WTC11 (cell line): ENCODE data around the gene PTPN13. TPM values are rescaled to one million over a fixed set of nuclear protein-coding genes. Genes with fewer than 3 reads are reported as not detected.

Experiments
- ATAC-seq: fragments of 200-7000 bp; cut with Tn5 transposase; 2 replicates; pipeline ENCODE4 v1.10.0; 2021; ENCODE audit warnings: mild to moderate bottlenecking, moderate library complexity
- CTCF ChIA-PET: fragments of 300-600 bp; sonication (Branson Sonifier 250); formaldehyde crosslinking; loops from one replicate; lab custom pipeline; 2021; ENCODE audit warnings: antibody characterized with exemption; lab: Charles Lee
- POLR2A ChIA-PET: fragments of 350-600 bp; sonication (Branson Sonifier 250); formaldehyde crosslinking; loops from one replicate; lab custom pipeline; 2021; ENCODE audit warnings: antibody characterized with exemption; lab: Charles Lee
- DNase-seq: peaks from one replicate; pipeline ENCODE4 v3.0.0; 2021; ENCODE audit warnings: low spot score
- H3K27ac Mint-ChIP-seq: 2 replicates; pipeline ENCODE4 v1.8.0; 2021; ENCODE audit warnings: mixed read lengths
- H3K27me3 Mint-ChIP-seq: 2 replicates; pipeline ENCODE4 v1.8.0; 2021; ENCODE audit warnings: low read depth, mild to moderate bottlenecking, moderate library complexity, mixed read lengths
- H3K36me3 Mint-ChIP-seq: 2 replicates; pipeline ENCODE4 v1.8.0; 2021; ENCODE audit warnings: mixed read lengths
- H3K4me1 Mint-ChIP-seq: 2 replicates; pipeline ENCODE4 v1.8.0; 2022; ENCODE audit warnings: mixed read lengths
- H3K4me3 Mint-ChIP-seq: 2 replicates; pipeline ENCODE4 v1.8.0; 2021; ENCODE audit warnings: mild to moderate bottlenecking, moderate library complexity, mixed read lengths
- H3K9me3 Mint-ChIP-seq: 2 replicates; pipeline ENCODE4 v1.8.0; 2021; ENCODE audit warnings: mixed read lengths
- CREB1 ChIP-seq: sonication (generic); formaldehyde crosslinking; IDR thresholded peaks from 2 replicates; pipeline ENCODE4 v1.8.0; 2023; ENCODE audit warnings: mild to moderate bottlenecking, missing genetic modification reagents
- ELF4 ChIP-seq: sonication (generic); formaldehyde crosslinking; IDR thresholded peaks from 2 replicates; pipeline ENCODE4 v1.8.1; 2022; ENCODE audit warnings: low read depth, mild to moderate bottlenecking, moderate library complexity, missing genetic modification reagents
- FOXK1 ChIP-seq: sonication (generic); formaldehyde crosslinking; IDR thresholded peaks from 2 replicates; pipeline ENCODE4 v1.8.0; 2022; ENCODE audit warnings: mild to moderate bottlenecking, moderate library complexity, missing genetic modification reagents
- FOXP1 ChIP-seq: sonication (generic); formaldehyde crosslinking; IDR thresholded peaks from 2 replicates; pipeline ENCODE4 v1.8.0; 2022; ENCODE audit warnings: missing genetic modification reagents, mild to moderate bottlenecking, moderate library complexity, borderline replicate concordance
- GRHL2 ChIP-seq: fragments of 250-450 bp; sonication (Bioruptor Pico); IDR thresholded peaks from 2 replicates; pipeline ENCODE4 v1.8.0; 2022; ENCODE audit warnings: mild to moderate bottlenecking, moderate library complexity; ENCODE audit not compliant: insufficient replicate concordance, severe bottlenecking
- IRF1 ChIP-seq: sonication (generic); formaldehyde crosslinking; IDR thresholded peaks from 2 replicates; pipeline ENCODE4 v1.8.0; 2023; ENCODE audit warnings: missing genetic modification reagents
- JAZF1 ChIP-seq: fragments of 250-450 bp; sonication (Bioruptor Pico); IDR thresholded peaks from 2 replicates; pipeline ENCODE4 v1.9.0; 2021; ENCODE audit warnings: moderate library complexity, mild to moderate bottlenecking, inconsistent platforms
- JUN ChIP-seq: sonication (generic); formaldehyde crosslinking; IDR thresholded peaks from 2 replicates; pipeline ENCODE4 v1.8.0; 2023; ENCODE audit warnings: mild to moderate bottlenecking, missing genetic modification reagents
- MYBL2 ChIP-seq: sonication (generic); formaldehyde crosslinking; IDR thresholded peaks from 2 replicates; pipeline ENCODE4 v1.8.1; 2023; ENCODE audit warnings: mild to moderate bottlenecking, moderate library complexity, missing genetic modification reagents
- NFYB ChIP-seq: sonication (generic); formaldehyde crosslinking; conservative IDR thresholded peaks from 2 replicates; pipeline ENCODE4 v1.8.0; 2022; ENCODE audit warnings: low read depth, missing genetic modification reagents
- TCF7 ChIP-seq: sonication (generic); formaldehyde crosslinking; IDR thresholded peaks from 2 replicates; pipeline ENCODE4 v1.8.0; 2022; ENCODE audit warnings: mild to moderate bottlenecking, low read depth, missing genetic modification reagents, moderate library complexity
- TEAD1 ChIP-seq: sonication (generic); formaldehyde crosslinking; IDR thresholded peaks from 2 replicates; pipeline ENCODE4 v1.8.0; 2022; ENCODE audit warnings: mild to moderate bottlenecking, missing genetic modification reagents
- ZNF138 ChIP-seq: sonication (generic); formaldehyde crosslinking; conservative IDR thresholded peaks from 2 replicates; pipeline ENCODE4 v1.8.1; 2022; ENCODE audit warnings: mild to moderate bottlenecking, moderate library complexity, missing genetic modification reagents
- ZNF232 ChIP-seq: sonication (generic); formaldehyde crosslinking; IDR thresholded peaks from 2 replicates; pipeline ENCODE4 v1.8.0; 2022; ENCODE audit warnings: mild to moderate bottlenecking, missing genetic modification reagents
- ZNF416 ChIP-seq: fragments of 250-450 bp; sonication (Bioruptor Pico); IDR thresholded peaks from 2 replicates; pipeline ENCODE4 v1.9.0; 2021; ENCODE audit warnings: mild to moderate bottlenecking, inconsistent platforms
- total RNA-seq: library from RNA; stranded (reverse); gene quantifications from 3 replicates; pipeline ENCODE4 v1.2.3, GENCODE V29; 2021
- TF ChIP-seq, protein P1 (sequence below): sonication (generic); formaldehyde crosslinking; IDR thresholded peaks from 2 replicates; pipeline ENCODE4 v1.8.1; 2023; ENCODE audit warnings: mild to moderate bottlenecking, missing genetic modification reagents, moderate library complexity
- TF ChIP-seq, protein P2 (sequence below): fragments of 250-450 bp; sonication (Bioruptor Pico); IDR thresholded peaks from 2 replicates; pipeline ENCODE4 v1.9.0; 2021; ENCODE audit warnings: mild to moderate bottlenecking
- TF ChIP-seq, protein P3 (sequence below): fragments of 250-450 bp; sonication (Bioruptor Pico); IDR thresholded peaks from 2 replicates; pipeline ENCODE4 v1.9.0; 2021; ENCODE audit warnings: moderate library complexity, mild to moderate bottlenecking, inconsistent platforms, borderline replicate concordance
- TF ChIP-seq, protein P4 (sequence below): sonication (generic); formaldehyde crosslinking; IDR thresholded peaks from 2 replicates; pipeline ENCODE4 v1.8.0; 2022; ENCODE audit warnings: mild to moderate bottlenecking, missing genetic modification reagents
- TF ChIP-seq, protein P5 (sequence below): sonication (generic); formaldehyde crosslinking; IDR thresholded peaks from 2 replicates; pipeline ENCODE4 v1.8.1; 2023; ENCODE audit warnings: mild to moderate bottlenecking, moderate library complexity, missing genetic modification reagents

The PTPN13 gene
- total RNA-seq, 1 experiment from 2014 or later = 49.7 TPM

GRCh38 chr4:86664959-86665358, 70.8 kb downstream of the PTPN13 start:
- H3K27ac Mint-ChIP-seq = no peak overlapping the region
- H3K4me3 Mint-ChIP-seq = no peak overlapping the region
- ChIA-PET POLR2A (no interaction called here), CTCF (no interaction called here)
- H3K36me3 Mint-ChIP-seq = no peaks in the 10 kb centered on the region
- H3K9me3 Mint-ChIP-seq = no peaks in the 10 kb centered on the region
- no peaks in the 10 kb centered on the region for H3K27me3 Mint-ChIP-seq
- TF ChIP-seq, protein P1, sequence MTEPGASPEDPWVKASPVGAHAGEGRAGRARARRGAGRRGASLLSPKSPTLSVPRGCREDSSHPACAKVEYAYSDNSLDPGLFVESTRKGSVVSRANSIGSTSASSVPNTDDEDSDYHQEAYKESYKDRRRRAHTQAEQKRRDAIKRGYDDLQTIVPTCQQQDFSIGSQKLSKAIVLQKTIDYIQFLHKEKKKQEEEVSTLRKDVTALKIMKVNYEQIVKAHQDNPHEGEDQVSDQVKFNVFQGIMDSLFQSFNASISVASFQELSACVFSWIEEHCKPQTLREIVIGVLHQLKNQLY (CRISPR knock-in tag) = no peak
- TF ChIP-seq ZNF416 = no peak
- TF ChIP-seq, protein P2, sequence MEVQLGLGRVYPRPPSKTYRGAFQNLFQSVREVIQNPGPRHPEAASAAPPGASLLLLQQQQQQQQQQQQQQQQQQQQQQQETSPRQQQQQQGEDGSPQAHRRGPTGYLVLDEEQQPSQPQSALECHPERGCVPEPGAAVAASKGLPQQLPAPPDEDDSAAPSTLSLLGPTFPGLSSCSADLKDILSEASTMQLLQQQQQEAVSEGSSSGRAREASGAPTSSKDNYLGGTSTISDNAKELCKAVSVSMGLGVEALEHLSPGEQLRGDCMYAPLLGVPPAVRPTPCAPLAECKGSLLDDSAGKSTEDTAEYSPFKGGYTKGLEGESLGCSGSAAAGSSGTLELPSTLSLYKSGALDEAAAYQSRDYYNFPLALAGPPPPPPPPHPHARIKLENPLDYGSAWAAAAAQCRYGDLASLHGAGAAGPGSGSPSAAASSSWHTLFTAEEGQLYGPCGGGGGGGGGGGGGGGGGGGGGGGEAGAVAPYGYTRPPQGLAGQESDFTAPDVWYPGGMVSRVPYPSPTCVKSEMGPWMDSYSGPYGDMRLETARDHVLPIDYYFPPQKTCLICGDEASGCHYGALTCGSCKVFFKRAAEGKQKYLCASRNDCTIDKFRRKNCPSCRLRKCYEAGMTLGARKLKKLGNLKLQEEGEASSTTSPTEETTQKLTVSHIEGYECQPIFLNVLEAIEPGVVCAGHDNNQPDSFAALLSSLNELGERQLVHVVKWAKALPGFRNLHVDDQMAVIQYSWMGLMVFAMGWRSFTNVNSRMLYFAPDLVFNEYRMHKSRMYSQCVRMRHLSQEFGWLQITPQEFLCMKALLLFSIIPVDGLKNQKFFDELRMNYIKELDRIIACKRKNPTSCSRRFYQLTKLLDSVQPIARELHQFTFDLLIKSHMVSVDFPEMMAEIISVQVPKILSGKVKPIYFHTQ (CRISPR knock-in tag) = no peak
- TF ChIP-seq FOXK1 = no peak
- TF ChIP-seq ZNF232 (CRISPR knock-in tag) = no peak
- no peak for TF ChIP-seq TEAD1 (CRISPR knock-in tag)
- TF ChIP-seq FOXP1 (CRISPR knock-in tag) = no peak
- DNase-seq (no peak), ATAC-seq (no peak)
- H3K4me1 Mint-ChIP-seq = peaks cover 13% of the 10 kb centered on the region

GRCh38 chr4:86670298-86670697, 76.2 kb downstream of the PTPN13 start:
- ChIA-PET POLR2A (no interaction called here), CTCF (no interaction called here)
- no peak overlapping the region for H3K27ac Mint-ChIP-seq
- TF ChIP-seq ZNF138 (CRISPR knock-in tag) (no peak), CREB1 (CRISPR knock-in tag) (no peak), GRHL2 (CRISPR knock-in tag) (no peak), TCF7 (CRISPR knock-in tag) (no peak), MYBL2 (CRISPR knock-in tag) (no peak), ELF4 (CRISPR knock-in tag) (no peak), NFYB (CRISPR knock-in tag) (no peak), JUN (CRISPR knock-in tag) (no peak), IRF1 (no peak), JAZF1 (no peak)
- TF ChIP-seq, protein P3, sequence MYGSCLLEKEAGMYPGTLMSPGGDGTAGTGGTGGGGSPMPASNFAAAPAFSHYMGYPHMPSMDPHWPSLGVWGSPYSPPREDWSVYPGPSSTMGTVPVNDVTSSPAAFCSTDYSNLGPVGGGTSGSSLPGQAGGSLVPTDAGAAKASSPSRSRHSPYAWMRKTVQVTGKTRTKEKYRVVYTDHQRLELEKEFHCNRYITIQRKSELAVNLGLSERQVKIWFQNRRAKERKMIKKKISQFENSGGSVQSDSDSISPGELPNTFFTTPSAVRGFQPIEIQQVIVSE = no peak
- TF ChIP-seq, protein P4, sequence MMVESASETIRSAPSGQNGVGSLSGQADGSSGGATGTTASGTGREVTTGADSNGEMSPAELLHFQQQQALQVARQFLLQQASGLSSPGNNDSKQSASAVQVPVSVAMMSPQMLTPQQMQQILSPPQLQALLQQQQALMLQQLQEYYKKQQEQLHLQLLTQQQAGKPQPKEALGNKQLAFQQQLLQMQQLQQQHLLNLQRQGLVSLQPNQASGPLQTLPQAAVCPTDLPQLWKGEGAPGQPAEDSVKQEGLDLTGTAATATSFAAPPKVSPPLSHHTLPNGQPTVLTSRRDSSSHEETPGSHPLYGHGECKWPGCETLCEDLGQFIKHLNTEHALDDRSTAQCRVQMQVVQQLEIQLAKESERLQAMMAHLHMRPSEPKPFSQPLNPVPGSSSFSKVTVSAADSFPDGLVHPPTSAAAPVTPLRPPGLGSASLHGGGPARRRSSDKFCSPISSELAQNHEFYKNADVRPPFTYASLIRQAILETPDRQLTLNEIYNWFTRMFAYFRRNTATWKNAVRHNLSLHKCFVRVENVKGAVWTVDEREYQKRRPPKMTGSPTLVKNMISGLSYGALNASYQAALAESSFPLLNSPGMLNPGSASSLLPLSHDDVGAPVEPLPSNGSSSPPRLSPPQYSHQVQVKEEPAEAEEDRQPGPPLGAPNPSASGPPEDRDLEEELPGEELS (CRISPR knock-in tag) = no peak
- TF ChIP-seq, protein P5, sequence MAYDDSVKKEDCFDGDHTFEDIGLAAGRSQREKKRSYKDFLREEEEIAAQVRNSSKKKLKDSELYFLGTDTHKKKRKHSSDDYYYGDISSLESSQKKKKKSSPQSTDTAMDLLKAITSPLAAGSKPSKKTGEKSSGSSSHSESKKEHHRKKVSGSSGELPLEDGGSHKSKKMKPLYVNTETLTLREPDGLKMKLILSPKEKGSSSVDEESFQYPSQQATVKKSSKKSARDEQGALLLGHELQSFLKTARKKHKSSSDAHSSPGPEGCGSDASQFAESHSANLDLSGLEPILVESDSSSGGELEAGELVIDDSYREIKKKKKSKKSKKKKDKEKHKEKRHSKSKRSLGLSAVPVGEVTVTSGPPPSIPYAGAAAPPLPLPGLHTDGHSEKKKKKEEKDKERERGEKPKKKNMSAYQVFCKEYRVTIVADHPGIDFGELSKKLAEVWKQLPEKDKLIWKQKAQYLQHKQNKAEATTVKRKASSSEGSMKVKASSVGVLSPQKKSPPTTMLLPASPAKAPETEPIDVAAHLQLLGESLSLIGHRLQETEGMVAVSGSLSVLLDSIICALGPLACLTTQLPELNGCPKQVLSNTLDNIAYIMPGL (CRISPR knock-in tag) = no peak
- TF ChIP-seq, all 79 proteins: peak for 0
- ATAC-seq (no peak), DNase-seq (no peak)
- Mint-ChIP-seq H3K27me3 (no peaks in the 10 kb centered on the region), H3K4me3 (no peak overlapping the region), H3K9me3 (peaks cover 8% of the 10 kb centered on the region; the same call in 1 of the 2 replicates), H3K36me3 (peaks cover 15% of the 10 kb centered on the region), H3K4me1 (no peaks in the 10 kb centered on the region)
